Measurements from ENCODE around the gene GSDMA.
A peak's percentile ranks its signal among the peaks of the same experiment; 100 is the strongest.

GSDMA gene

GRCh38 chr17:40022497-40022896, 59.7 kb downstream of the GSDMA start:
- no peak for DNase-seq (ENCODE audit: low read depth)

- no peak for DNase-seq (ENCODE audit: low read depth)
Measured at GRCh38 chr17:40022961-40023541, 60.2 kb downstream of the GSDMA start.

GRCh38 chr17:40023590-40024292, 60.9 kb downstream of the GSDMA start:
- no peak for DNase-seq (ENCODE audit: low read depth)

- no peak for DNase-seq (ENCODE audit: low read depth)
Measured at GRCh38 chr17:40024901-40025300, 62.1 kb downstream of the GSDMA start.

GRCh38 chr17:40025559-40025958, 62.8 kb downstream of the GSDMA start:
- no peak for DNase-seq (ENCODE audit: low read depth)

- DNase-seq (ENCODE audit: low read depth): peak; percentile 17
Measured at GRCh38 chr17:40025991-40026815, 63.4 kb downstream of the GSDMA start.

GRCh38 chr17:40026816-40027613, 64.2 kb downstream of the GSDMA start:
- peak; percentile 69 for DNase-seq (ENCODE audit: low read depth)
